Neural progenitor cell (in vitro differentiated cells): Measurements from ENCODE around the gene RARRES2. TPM values are rescaled to one million over a fixed set of nuclear protein-coding genes. Genes with fewer than 3 reads are reported as not detected.

Experiments
- DNase-seq: peaks from one replicate; pipeline ENCODE4 v3.0.0-alpha.2; 2016; ENCODE audit warnings: low spot score
- H2AFZ ChIP-seq: fragments of 200-600 bp; sonication (generic); replicated peaks from 2 replicates; pipeline ENCODE4 v1.6.1; 2016; ENCODE audit warnings: antibody characterized with exemption
- H3F3A ChIP-seq: fragments of 200-600 bp; sonication (generic); 2 replicates; pipeline ENCODE4 v1.6.1; 2016; ENCODE audit warnings: antibody characterized with exemption, low read depth
- H3K27ac ChIP-seq: fragments of 200-600 bp; sonication (generic); 2 replicates; pipeline ENCODE4 v1.5.1; 2016; ENCODE audit warnings: mild to moderate bottlenecking
- H3K27me3 ChIP-seq: fragments of 200-600 bp; sonication (generic); 2 replicates; pipeline ENCODE4 v1.6.1; 2016; ENCODE audit warnings: mild to moderate bottlenecking, moderate library complexity
- H3K36me3 ChIP-seq: fragments of 200-600 bp; sonication (generic); 2 replicates; pipeline ENCODE4 v1.5.1; 2016
- H3K4me1 ChIP-seq: fragments of 200-600 bp; sonication (generic); 2 replicates; pipeline ENCODE4 v1.6.1; 2016; ENCODE audit warnings: mixed run types
- H3K4me2 ChIP-seq: fragments of 200-600 bp; sonication (generic); 2 replicates; pipeline ENCODE4 v1.6.1; 2016
- H3K4me3 ChIP-seq: fragments of 200-600 bp; sonication (generic); 2 replicates; pipeline ENCODE4 v1.5.1; 2016
- H3K79me2 ChIP-seq: fragments of 200-600 bp; sonication (generic); 2 replicates; pipeline ENCODE4 v1.6.1; 2016; ENCODE audit warnings: low read depth
- H3K9ac ChIP-seq: fragments of 200-600 bp; sonication (generic); 2 replicates; pipeline ENCODE4 v1.6.1; 2016
- H3K9me3 ChIP-seq: fragments of 200-600 bp; sonication (generic); 2 replicates; pipeline ENCODE4 v1.5.1; 2016; ENCODE audit warnings: low read depth
- H4K20me1 ChIP-seq: fragments of 200-600 bp; sonication (generic); 2 replicates; pipeline ENCODE4 v1.6.1; 2016; ENCODE audit warnings: low read depth
- H3K27ac Mint-ChIP-seq: 3 replicates; pipeline ENCODE4 v1.8.0; 2021; ENCODE audit warnings: mixed read lengths
- H3K27me3 Mint-ChIP-seq: 2 replicates; pipeline ENCODE4 v1.8.0; 2022; ENCODE audit warnings: low read depth, mild to moderate bottlenecking, inconsistent platforms, moderate library complexity, mixed read lengths; ENCODE audit not compliant: insufficient read depth
- H3K36me3 Mint-ChIP-seq: 3 replicates; pipeline ENCODE4 v1.8.0; 2021; ENCODE audit warnings: mixed read lengths
- H3K4me1 Mint-ChIP-seq: 3 replicates; pipeline ENCODE4 v1.8.0; 2021; ENCODE audit warnings: mixed read lengths
- H3K4me3 Mint-ChIP-seq: 3 replicates; pipeline ENCODE4 v1.8.0; 2021; ENCODE audit warnings: mild to moderate bottlenecking, moderate library complexity, mixed read lengths
- H3K9me3 Mint-ChIP-seq: 3 replicates; pipeline ENCODE4 v1.8.0; 2020; ENCODE audit warnings: mixed read lengths
- EZH2 ChIP-seq: fragments of 200-600 bp; sonication (generic); IDR thresholded peaks from 2 replicates; pipeline ENCODE4 v1.6.1; 2017; ENCODE audit warnings: antibody characterized with exemption, mild to moderate bottlenecking, moderate library complexity
- EZH2phosphoT487 ChIP-seq: fragments of 200-600 bp; sonication (generic); IDR thresholded peaks from 2 replicates; pipeline ENCODE4 v1.6.1; 2017; ENCODE audit warnings: antibody characterized with exemption
- total RNA-seq: library from RNA; depleted of rRNA; stranded (reverse); fragments of >200 nt; gene quantifications from 2 replicates; pipeline ENCODE4 v1.2.3, GENCODE V29; 2015; ENCODE audit warnings: low replicate concordance
- TF ChIP-seq, protein P1 (sequence below): fragments of 200-600 bp; sonication (generic); IDR thresholded peaks from 2 replicates; pipeline ENCODE4 v1.5.1; 2017; ENCODE audit warnings: antibody characterized with exemption, mild to moderate bottlenecking

RARRES2 gene
- total RNA-seq, 1 donor from 2014 or later, result 0.19 TPM

DNA sequence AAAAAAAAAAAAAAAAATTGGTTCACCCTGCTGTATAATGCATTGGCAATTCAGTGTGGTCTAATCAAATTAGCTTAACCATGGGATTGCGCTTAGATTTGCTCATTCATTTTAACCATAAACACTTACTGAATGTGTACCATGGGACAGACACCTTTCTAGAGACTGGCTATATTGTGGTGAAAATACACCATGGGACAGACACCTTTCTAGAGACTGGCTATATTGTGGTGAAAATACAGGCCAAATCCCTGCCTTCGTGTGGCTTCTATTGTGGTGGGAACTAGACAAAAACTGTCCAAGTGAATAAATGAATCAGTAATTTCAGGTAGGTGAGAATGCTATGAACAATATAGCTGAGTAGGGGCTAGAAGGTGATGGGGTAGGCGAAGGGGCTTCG, 17.0 kb upstream of the RARRES2 start:
- Mint-ChIP-seq H3K9me3 (peaks cover 2% of the 10 kb centered on the region), H3K27me3 (peaks cover 17% of the 10 kb centered on the region), H3K4me3 (no peak overlapping the region), H3K36me3 (no peaks in the 10 kb centered on the region), H3K27ac (no peak overlapping the region), H3K4me1 (peaks cover 40% of the 10 kb centered on the region)
- no peaks in the 10 kb centered on the region for H3K79me2 ChIP-seq
- H3K36me3 ChIP-seq, result no peaks in the 10 kb centered on the region
- DNase-seq, result no peak
- no peaks in the 10 kb centered on the region for H3K9me3 ChIP-seq
- peaks cover 21% of the 10 kb centered on the region for H3F3A ChIP-seq
- TF ChIP-seq, protein P1, sequence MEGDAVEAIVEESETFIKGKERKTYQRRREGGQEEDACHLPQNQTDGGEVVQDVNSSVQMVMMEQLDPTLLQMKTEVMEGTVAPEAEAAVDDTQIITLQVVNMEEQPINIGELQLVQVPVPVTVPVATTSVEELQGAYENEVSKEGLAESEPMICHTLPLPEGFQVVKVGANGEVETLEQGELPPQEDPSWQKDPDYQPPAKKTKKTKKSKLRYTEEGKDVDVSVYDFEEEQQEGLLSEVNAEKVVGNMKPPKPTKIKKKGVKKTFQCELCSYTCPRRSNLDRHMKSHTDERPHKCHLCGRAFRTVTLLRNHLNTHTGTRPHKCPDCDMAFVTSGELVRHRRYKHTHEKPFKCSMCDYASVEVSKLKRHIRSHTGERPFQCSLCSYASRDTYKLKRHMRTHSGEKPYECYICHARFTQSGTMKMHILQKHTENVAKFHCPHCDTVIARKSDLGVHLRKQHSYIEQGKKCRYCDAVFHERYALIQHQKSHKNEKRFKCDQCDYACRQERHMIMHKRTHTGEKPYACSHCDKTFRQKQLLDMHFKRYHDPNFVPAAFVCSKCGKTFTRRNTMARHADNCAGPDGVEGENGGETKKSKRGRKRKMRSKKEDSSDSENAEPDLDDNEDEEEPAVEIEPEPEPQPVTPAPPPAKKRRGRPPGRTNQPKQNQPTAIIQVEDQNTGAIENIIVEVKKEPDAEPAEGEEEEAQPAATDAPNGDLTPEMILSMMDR, result no peak
- no peak for TF ChIP-seq EZH2phosphoT487
- no peak for TF ChIP-seq EZH2
- no peak overlapping the region for H3K27ac ChIP-seq
- H3K9ac ChIP-seq, result no peak overlapping the region
- no peak overlapping the region for H3K4me2 ChIP-seq
- peaks cover 14% of the 10 kb centered on the region for H3K4me1 ChIP-seq
- no peak overlapping the region for H3K4me3 ChIP-seq
- no peak overlapping the region for H2AFZ ChIP-seq
- H4K20me1 ChIP-seq, result no peaks in the 10 kb centered on the region
- no peaks in the 10 kb centered on the region for H3K27me3 ChIP-seq

DNA sequence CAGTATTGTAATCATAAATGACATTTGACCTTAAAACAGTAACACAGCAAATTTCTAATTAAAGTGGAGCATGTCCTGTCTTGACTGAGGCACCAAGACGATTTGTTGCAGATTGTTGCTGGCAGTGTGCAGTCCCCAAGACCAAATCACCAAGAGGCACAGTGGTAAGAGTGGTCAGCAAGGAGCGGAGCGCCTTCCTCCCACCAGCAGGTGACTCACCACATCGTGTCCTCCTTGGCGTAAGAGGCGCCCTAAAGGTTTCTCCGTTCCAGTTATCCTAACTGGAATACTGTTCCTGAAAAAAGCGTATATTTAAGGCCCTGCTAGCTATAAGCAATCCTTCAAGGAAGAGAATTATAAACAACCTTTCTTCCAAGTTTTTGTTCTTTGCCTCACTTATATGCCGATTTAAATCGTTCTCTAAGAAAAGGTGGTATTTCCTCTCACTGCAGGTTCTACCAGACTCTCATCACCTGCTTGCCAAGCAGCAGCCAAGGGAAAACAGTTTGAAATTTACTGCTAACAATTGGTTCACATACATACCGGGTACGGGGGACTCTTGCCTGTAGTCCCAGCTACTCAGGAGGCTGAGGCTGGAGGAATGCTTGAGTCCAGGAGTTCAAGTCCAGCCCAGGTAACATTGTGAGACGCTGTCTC, 16.5 kb upstream of the RARRES2 start:
- Histone ChIP-seq H3K4me1 (peaks cover 14% of the 10 kb centered on the region), H3K36me3 (no peaks in the 10 kb centered on the region), H3K4me2 (no peak overlapping the region), H3K4me3 (no peak overlapping the region), H3K27ac (no peak overlapping the region), H3K9me3 (no peaks in the 10 kb centered on the region), H3K9ac (no peak overlapping the region), H3F3A (peaks cover 21% of the 10 kb centered on the region), H4K20me1 (no peaks in the 10 kb centered on the region), H2AFZ (no peak overlapping the region), H3K79me2 (no peaks in the 10 kb centered on the region), H3K27me3 (no peaks in the 10 kb centered on the region)
- H3K9me3 Mint-ChIP-seq, result peaks cover 2% of the 10 kb centered on the region
- no peak overlapping the region for H3K27ac Mint-ChIP-seq
- DNase-seq, result peak; percentile 24
- no peaks in the 10 kb centered on the region for H3K36me3 Mint-ChIP-seq
- peaks cover 34% of the 10 kb centered on the region for H3K4me1 Mint-ChIP-seq
- TF ChIP-seq, protein P1, result no peak
- no peak for TF ChIP-seq EZH2
- no peak for TF ChIP-seq EZH2phosphoT487
- peaks cover 20% of the 10 kb centered on the region for H3K27me3 Mint-ChIP-seq
- H3K4me3 Mint-ChIP-seq, result no peak overlapping the region

DNA sequence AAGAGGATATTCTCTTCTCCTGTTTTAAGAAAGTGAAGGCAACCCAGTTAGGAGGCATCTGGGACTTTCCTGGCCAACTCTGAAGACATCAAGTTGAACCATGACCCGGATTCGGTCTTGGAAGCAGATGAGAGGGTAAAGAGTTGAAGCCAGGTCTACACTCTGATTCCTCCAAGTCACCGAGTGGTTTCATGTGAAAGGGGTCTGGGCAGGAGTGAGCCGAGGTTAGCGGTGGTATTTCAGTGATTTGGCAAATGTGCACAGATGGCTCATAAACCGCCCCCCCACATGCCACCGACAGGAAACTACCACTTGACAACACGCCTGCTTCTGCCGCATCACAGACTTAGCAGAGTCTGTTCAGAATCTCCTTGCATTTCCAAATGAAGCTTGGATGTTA, 15.8 kb upstream of the RARRES2 start:
- Mint-ChIP-seq H3K36me3 (no peaks in the 10 kb centered on the region), H3K4me1 (peaks cover 28% of the 10 kb centered on the region), H3K9me3 (peaks cover 2% of the 10 kb centered on the region), H3K27ac (no peak overlapping the region), H3K27me3 (peaks cover 20% of the 10 kb centered on the region), H3K4me3 (no peak overlapping the region)
- Histone ChIP-seq H3K79me2 (no peaks in the 10 kb centered on the region), H4K20me1 (no peaks in the 10 kb centered on the region), H3K9ac (no peak overlapping the region), H3K4me1 (peaks cover 11% of the 10 kb centered on the region), H2AFZ (no peak overlapping the region), H3K4me3 (no peak overlapping the region), H3F3A (peaks cover 18% of the 10 kb centered on the region), H3K36me3 (no peaks in the 10 kb centered on the region), H3K9me3 (no peaks in the 10 kb centered on the region), H3K27me3 (no peaks in the 10 kb centered on the region), H3K27ac (no peak overlapping the region), H3K4me2 (no peak overlapping the region)
- no peak for TF ChIP-seq EZH2phosphoT487
- no peak for TF ChIP-seq EZH2
- TF ChIP-seq, protein P1, result no peak
- peak; percentile 1 for DNase-seq
